ENCODE results near the gene HDAC4. TPM values are rescaled to one million over a fixed set of nuclear protein-coding genes. Genes with fewer than 3 reads are reported as not detected.

Gene HDAC4
- total and polyA plus RNA-seq, 9 of the 15 experiments (the other 6 are each of a cell fraction or from before 2014, with no cell fraction given), result 0.11 to 20.2 (median 4.0) TPM

DNA sequence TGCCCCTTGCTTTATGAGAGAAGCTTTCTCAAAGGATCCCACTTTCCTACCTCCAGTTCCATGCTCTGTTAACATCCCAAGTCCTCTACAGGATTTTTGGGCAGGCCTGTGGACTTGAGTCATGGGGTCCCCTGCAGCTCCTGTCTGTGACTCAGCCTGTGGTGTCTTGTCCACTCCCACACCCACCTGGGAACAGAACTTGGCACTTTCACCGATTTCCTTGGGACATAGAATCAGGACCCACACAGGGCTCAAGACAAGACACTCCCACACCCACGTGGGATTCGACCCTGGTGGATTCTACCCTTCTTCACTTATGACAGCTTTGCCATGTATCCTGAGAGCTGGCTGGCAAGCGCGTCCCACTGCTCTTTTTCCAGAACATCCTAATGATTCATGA is 30.7 kb upstream of the HDAC4 start (continued):
- TF ChIP-seq, protein P1, sequence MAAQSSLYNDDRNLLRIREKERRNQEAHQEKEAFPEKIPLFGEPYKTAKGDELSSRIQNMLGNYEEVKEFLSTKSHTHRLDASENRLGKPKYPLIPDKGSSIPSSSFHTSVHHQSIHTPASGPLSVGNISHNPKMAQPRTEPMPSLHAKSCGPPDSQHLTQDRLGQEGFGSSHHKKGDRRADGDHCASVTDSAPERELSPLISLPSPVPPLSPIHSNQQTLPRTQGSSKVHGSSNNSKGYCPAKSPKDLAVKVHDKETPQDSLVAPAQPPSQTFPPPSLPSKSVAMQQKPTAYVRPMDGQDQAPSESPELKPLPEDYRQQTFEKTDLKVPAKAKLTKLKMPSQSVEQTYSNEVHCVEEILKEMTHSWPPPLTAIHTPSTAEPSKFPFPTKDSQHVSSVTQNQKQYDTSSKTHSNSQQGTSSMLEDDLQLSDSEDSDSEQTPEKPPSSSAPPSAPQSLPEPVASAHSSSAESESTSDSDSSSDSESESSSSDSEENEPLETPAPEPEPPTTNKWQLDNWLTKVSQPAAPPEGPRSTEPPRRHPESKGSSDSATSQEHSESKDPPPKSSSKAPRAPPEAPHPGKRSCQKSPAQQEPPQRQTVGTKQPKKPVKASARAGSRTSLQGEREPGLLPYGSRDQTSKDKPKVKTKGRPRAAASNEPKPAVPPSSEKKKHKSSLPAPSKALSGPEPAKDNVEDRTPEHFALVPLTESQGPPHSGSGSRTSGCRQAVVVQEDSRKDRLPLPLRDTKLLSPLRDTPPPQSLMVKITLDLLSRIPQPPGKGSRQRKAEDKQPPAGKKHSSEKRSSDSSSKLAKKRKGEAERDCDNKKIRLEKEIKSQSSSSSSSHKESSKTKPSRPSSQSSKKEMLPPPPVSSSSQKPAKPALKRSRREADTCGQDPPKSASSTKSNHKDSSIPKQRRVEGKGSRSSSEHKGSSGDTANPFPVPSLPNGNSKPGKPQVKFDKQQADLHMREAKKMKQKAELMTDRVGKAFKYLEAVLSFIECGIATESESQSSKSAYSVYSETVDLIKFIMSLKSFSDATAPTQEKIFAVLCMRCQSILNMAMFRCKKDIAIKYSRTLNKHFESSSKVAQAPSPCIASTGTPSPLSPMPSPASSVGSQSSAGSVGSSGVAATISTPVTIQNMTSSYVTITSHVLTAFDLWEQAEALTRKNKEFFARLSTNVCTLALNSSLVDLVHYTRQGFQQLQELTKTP (IDR thresholded peaks at IDR 0.05; ENCODE audit: low read depth in 1 of 2, partially characterized antibody in 2 of 2), result no peak
- TF ChIP-seq GATAD2B (IDR thresholded peaks at IDR 0.05; ENCODE audit: borderline replicate concordance), result no peak

DNA sequence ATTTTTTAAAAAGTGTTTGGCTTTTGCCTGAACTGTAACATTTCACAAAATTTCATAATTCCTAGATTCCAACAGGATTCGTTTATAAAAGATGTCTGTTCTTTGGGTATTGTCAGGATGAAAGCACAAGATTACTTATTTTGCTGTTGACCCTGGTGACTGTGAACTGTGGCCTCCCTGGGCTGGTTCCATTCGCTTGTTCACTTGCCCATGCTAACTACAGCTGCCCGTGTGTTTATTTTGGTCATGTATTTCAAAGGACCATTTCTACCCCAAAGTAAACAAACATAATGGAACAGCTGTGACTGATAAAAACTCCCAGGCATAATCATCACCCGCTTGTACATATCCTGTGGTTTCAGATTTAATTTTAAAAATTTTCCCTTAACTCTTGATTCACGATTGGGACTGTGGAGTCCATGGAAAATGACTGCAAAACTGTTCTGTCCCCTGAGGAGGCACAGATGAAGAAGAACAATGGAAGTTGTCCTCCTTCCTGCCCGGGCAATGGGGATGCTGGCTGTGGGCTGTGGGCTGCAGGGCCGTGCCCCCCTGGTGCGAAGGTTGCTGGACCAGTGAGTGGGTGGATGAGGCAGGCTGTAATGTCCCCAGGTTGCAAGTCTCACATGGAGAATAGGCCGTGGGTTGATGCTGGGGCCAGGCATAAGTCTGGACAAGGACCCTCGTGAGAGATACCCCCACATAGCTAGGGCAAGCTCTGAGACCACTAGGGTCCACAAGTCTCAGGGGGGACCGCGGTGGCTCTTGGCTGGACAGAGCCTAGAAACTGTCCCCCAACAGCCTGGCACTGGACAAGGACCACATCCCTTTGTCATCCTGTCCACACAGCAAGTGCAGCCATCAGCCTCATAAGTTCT is 28.9 kb upstream of the HDAC4 start:
- Histone ChIP-seq H4K20me1 (replicated peaks; ENCODE audit: control insufficient read depth, insufficient read depth, low read length) (no peaks in the 10 kb centered on the region), H3K9me1 (ENCODE audit: control insufficient read depth, insufficient read depth, low read length) (no peaks in the 10 kb centered on the region), H3K4me2 (ENCODE audit: insufficient read depth, low read length) (no peak overlapping the region), H3K9me3 (replicated peaks; ENCODE audit: control insufficient read depth, insufficient read depth, low read depth, low read length) (no peaks in the 10 kb centered on the region), H3K27ac (ENCODE audit: extremely low read depth, low read depth, low read length) (no peak overlapping the region), H3K36me3 (ENCODE audit: control insufficient read depth, insufficient read depth, low read length) (no peaks in the 10 kb centered on the region), H3K4me3 (no peak overlapping the region), H3K9ac (ENCODE audit: insufficient read depth in 1 of 2, low read depth in 2 of 2, low read length in 2 of 2) (no peak overlapping the region), H3K27me3 (ENCODE audit: control insufficient read depth in 2 of 2, insufficient read depth in 2 of 2, low read length in 2 of 2) (peaks cover 24 to 36% of the 10 kb centered on the region in 2 experiments; a peak in 4 of 5 replicates), H3K4me1 (replicated peaks in 1 of 2; ENCODE audit: control insufficient read depth in 2 of 2, insufficient read depth in 2 of 2, low read length in 2 of 2) (no peaks in the 10 kb centered on the region), H3K79me2 (ENCODE audit: control insufficient read depth, insufficient read depth, low read length) (no peaks in the 10 kb centered on the region), H2AFZ (ENCODE audit: low read depth, low read length) (no peak overlapping the region)
- FAIRE-seq, result no peak
- no peak for ATAC-seq
- TF ChIP-seq, protein P2, sequence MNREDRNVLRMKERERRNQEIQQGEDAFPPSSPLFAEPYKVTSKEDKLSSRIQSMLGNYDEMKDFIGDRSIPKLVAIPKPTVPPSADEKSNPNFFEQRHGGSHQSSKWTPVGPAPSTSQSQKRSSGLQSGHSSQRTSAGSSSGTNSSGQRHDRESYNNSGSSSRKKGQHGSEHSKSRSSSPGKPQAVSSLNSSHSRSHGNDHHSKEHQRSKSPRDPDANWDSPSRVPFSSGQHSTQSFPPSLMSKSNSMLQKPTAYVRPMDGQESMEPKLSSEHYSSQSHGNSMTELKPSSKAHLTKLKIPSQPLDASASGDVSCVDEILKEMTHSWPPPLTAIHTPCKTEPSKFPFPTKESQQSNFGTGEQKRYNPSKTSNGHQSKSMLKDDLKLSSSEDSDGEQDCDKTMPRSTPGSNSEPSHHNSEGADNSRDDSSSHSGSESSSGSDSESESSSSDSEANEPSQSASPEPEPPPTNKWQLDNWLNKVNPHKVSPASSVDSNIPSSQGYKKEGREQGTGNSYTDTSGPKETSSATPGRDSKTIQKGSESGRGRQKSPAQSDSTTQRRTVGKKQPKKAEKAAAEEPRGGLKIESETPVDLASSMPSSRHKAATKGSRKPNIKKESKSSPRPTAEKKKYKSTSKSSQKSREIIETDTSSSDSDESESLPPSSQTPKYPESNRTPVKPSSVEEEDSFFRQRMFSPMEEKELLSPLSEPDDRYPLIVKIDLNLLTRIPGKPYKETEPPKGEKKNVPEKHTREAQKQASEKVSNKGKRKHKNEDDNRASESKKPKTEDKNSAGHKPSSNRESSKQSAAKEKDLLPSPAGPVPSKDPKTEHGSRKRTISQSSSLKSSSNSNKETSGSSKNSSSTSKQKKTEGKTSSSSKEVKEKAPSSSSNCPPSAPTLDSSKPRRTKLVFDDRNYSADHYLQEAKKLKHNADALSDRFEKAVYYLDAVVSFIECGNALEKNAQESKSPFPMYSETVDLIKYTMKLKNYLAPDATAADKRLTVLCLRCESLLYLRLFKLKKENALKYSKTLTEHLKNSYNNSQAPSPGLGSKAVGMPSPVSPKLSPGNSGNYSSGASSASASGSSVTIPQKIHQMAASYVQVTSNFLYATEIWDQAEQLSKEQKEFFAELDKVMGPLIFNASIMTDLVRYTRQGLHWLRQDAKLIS (CRISPR knock-in tag; IDR thresholded peaks at IDR 0.05), result no peak
- TF ChIP-seq ELF2 (CRISPR knock-in tag; IDR thresholded peaks at IDR 0.05) (no peak), RUNX1 (IDR thresholded peaks at IDR 0.05; ENCODE audit: low read depth) (no peak), CBFA2T2 (conservative IDR thresholded peaks at IDR 0.05) (no peak)
- TF ChIP-seq, protein P3, sequence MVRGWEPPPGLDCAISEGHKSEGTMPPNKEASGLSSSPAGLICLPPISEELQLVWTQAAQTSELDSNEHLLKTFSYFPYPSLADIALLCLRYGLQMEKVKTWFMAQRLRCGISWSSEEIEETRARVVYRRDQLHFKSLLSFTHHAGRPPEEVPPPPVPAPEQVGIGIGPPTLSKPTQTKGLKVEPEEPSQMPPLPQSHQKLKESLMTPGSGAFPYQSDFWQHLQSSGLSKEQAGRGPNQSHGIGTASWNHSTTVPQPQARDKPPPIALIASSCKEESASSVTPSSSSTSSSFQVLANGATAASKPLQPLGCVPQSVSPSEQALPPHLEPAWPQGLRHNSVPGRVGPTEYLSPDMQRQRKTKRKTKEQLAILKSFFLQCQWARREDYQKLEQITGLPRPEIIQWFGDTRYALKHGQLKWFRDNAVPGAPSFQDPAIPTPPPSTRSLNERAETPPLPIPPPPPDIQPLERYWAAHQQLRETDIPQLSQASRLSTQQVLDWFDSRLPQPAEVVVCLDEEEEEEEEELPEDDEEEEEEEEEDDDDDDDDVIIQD (CRISPR knock-in tag; IDR thresholded peaks at IDR 0.05), result no peak
- intact Hi-C loops (cut with micrococcal nuclease), result no loop called here
- DNase-seq (ENCODE audit: extremely low read depth in 1 of 4, low spot score in 3 of 4), result no peak
- CTCF ChIA-PET (ENCODE audit: low intra/inter-chr PET ratio), result no interaction called here
- POLR2A ChIA-PET, result interaction anchor here (2.1 kb wide), 1 partner anchor 14 kb away, joined by 4 read pairs; no protein-coding TSS in a partner anchor
- WGBS (ENCODE audit: insufficient coverage, low coverage, missing lambda C conversion rate), result 0% methylated on average over 11 of the region's 12 CpGs
- in situ Hi-C loops (cut with MboI), result no loop called here
- no TSS peak for BruUV-seq (replicated peaks)
